Measurements from ENCODE around the gene BMPR1B.
"Not testable (repeated sequence)": the region's sequence is repeated elsewhere in the genome, so short reads cannot be mapped to it uniquely, and the experiment has no call there.

The BMPR1B gene

GRCh38 chr4:95038791-95039190, 281.0 kb downstream of the BMPR1B start:
- DNase-seq (ENCODE audit: low read depth in 2 of 2): no peak

- DNase-seq (ENCODE audit: low read depth in 2 of 2): no peak
These were observed 286.6 kb downstream of the BMPR1B start for GRCh38 chr4:95044324-95044837.

- DNase-seq (ENCODE audit: low read depth in 2 of 2): no peak
These were observed 287.7 kb downstream of the BMPR1B start for GRCh38 chr4:95045429-95045828.

- no peak for DNase-seq (ENCODE audit: low read depth in 2 of 2)
These were observed 290.5 kb downstream of the BMPR1B start for GRCh38 chr4:95048296-95048695.

GRCh38 chr4:95049551-95050233, 291.9 kb downstream of the BMPR1B start:
- no peak for DNase-seq (ENCODE audit: low read depth in 2 of 2)

GRCh38 chr4:95050980-95051701, 293.4 kb downstream of the BMPR1B start:
- DNase-seq (ENCODE audit: low read depth in 2 of 2): no peak

- no peak for DNase-seq (ENCODE audit: low read depth in 2 of 2)
These were observed 293.9 kb downstream of the BMPR1B start for GRCh38 chr4:95051702-95052020.

GRCh38 chr4:95058991-95059390, 301.2 kb downstream of the BMPR1B start:
- no peak for DNase-seq (ENCODE audit: low read depth in 2 of 2)

GRCh38 chr4:95059663-95060062, 301.9 kb downstream of the BMPR1B start:
- no peak for DNase-seq (ENCODE audit: low read depth in 2 of 2)

GRCh38 chr4:95061220-95061619, 303.5 kb downstream of the BMPR1B start:
- DNase-seq (ENCODE audit: low read depth in 2 of 2): no peak

- DNase-seq (ENCODE audit: low read depth in 2 of 2): not testable (repeated sequence)
These were observed 304.0 kb downstream of the BMPR1B start for GRCh38 chr4:95061801-95062200.

GRCh38 chr4:95066050-95066449, 308.3 kb downstream of the BMPR1B start:
- DNase-seq (ENCODE audit: low read depth in 2 of 2): no peak

- no peak for DNase-seq (ENCODE audit: low read depth in 2 of 2)
These were observed 310.6 kb downstream of the BMPR1B start for GRCh38 chr4:95068401-95068800.

- DNase-seq (ENCODE audit: low read depth in 2 of 2): no peak
These were observed 311.2 kb downstream of the BMPR1B start for GRCh38 chr4:95068818-95069478.

- no peak for DNase-seq (ENCODE audit: low read depth in 2 of 2)
These were observed 314.1 kb downstream of the BMPR1B start for GRCh38 chr4:95071851-95072250.

GRCh38 chr4:95073646-95074045, 315.9 kb downstream of the BMPR1B start:
- no peak for DNase-seq (ENCODE audit: low read depth in 2 of 2)

- DNase-seq (ENCODE audit: low read depth in 2 of 2): no peak
These were observed 320.1 kb downstream of the BMPR1B start for GRCh38 chr4:95077864-95078263.

GRCh38 chr4:95080969-95081368, 323.2 kb downstream of the BMPR1B start:
- no peak for DNase-seq (ENCODE audit: low read depth in 2 of 2)

- no peak for DNase-seq (ENCODE audit: low read depth in 2 of 2)
These were observed 326.8 kb downstream of the BMPR1B start for GRCh38 chr4:95084584-95084983.

GRCh38 chr4:95085124-95085833, 327.5 kb downstream of the BMPR1B start:
- DNase-seq (ENCODE audit: low read depth in 2 of 2): no peak

- no peak for DNase-seq (ENCODE audit: low read depth in 2 of 2)
These were observed 328.8 kb downstream of the BMPR1B start for GRCh38 chr4:95086551-95086950.

Data from stimulated activated CD4-positive, alpha-beta T cell treated with anti-CD3 and anti-CD28 coated beads, Interleukin-1b, Interleukin-23, amount 100 ng/mL, for 4 hours (primary cell).